Erythroblast (primary cell): ENCODE data around the gene KLK8.

ENCODE experiments used
- DNase-seq, 2 experiments: peaks; one replicate each; lab custom pipeline; 2025; lab: John Stamatoyannopoulos, UW
- GATA1 ChIP-seq: IDR thresholded peaks from 2 replicates; pipeline ENCODE4 v1.6.1; 2011; ENCODE audit warnings: low read depth, mild to moderate bottlenecking, control low read depth, low read length, moderate library complexity
- POLR2A ChIP-seq: IDR thresholded peaks from 2 replicates; pipeline ENCODE4 v1.6.1; 2011; ENCODE audit warnings: mild to moderate bottlenecking, low read length

The KLK8 gene

GRCh38 chr19:51010066-51010795 lies 8.8 kb upstream of the KLK8 start:
- no peak for DNase-seq
- TF ChIP-seq POLR2A (no peak), GATA1 (no peak)

GRCh38 chr19:51009061-51009891 lies 7.9 kb upstream of the KLK8 start:
- DNase-seq: no peak
- TF ChIP-seq GATA1 (no peak), POLR2A (no peak)

- TF ChIP-seq POLR2A (no peak), GATA1 (no peak)
- no peak for DNase-seq
Observed at GRCh38 chr19:51007488-51007887, 6.1 kb upstream of the KLK8 start.

GRCh38 chr19:51006406-51006805 lies 5.0 kb upstream of the KLK8 start:
- no peak for TF ChIP-seq GATA1
- no peak for TF ChIP-seq POLR2A

GRCh38 chr19:51005248-51005647 lies 3.8 kb upstream of the KLK8 start:
- no peak for DNase-seq
- TF ChIP-seq GATA1 (no peak), POLR2A (no peak)

More at GRCh38 chr19:51006406-51006805, 5.0 kb upstream of the KLK8 start:
- no peak for DNase-seq

GRCh38 chr19:51003316-51003715 lies 1.9 kb upstream of the KLK8 start:
- TF ChIP-seq GATA1: no peak
- no peak for TF ChIP-seq POLR2A
- DNase-seq: no peak

GRCh38 chr19:51002542-51003311 lies 1.3 kb upstream of the KLK8 start:
- peak; percentile 72 to 90 for DNase-seq
- no peak for TF ChIP-seq POLR2A
- TF ChIP-seq GATA1: no peak

- DNase-seq: no peak
- TF ChIP-seq POLR2A (no peak), GATA1 (no peak)
Observed at GRCh38 chr19:51002089-51002532, 707 bp upstream of the KLK8 start.

GRCh38 chr19:51000981-51001380 lies 423 bp downstream of the KLK8 start:
- TF ChIP-seq GATA1: no peak
- no peak for TF ChIP-seq POLR2A
- DNase-seq: no peak

GRCh38 chr19:51000426-51000825 lies 978 bp downstream of the KLK8 start:
- TF ChIP-seq GATA1 (no peak), POLR2A (no peak)
- no peak for DNase-seq

- DNase-seq: no peak
- no peak for TF ChIP-seq POLR2A
- no peak for TF ChIP-seq GATA1
Observed at GRCh38 chr19:50998686-50999085, 2.7 kb downstream of the KLK8 start.

GRCh38 chr19:50998061-50998460 lies 3.3 kb downstream of the KLK8 start:
- no peak for TF ChIP-seq GATA1
- no peak for TF ChIP-seq POLR2A
- no peak for DNase-seq

- peak in 1 of 2 experiments; percentile 20 for DNase-seq
- no peak for TF ChIP-seq GATA1
- TF ChIP-seq POLR2A: no peak
Observed at GRCh38 chr19:50994129-50994528, 7.3 kb downstream of the KLK8 start.
